CD4-positive, alpha-beta T cell treated with Interleukin-2 at 100 ng/mL for 4 hours (primary cell): ENCODE results near the gene CARHSP1.
"Not testable (repeated sequence)": the region's sequence is repeated elsewhere in the genome, so short reads cannot be mapped to it uniquely, and the experiment has no call there.

Experiments used
- DNase-seq: peaks from one replicate; pipeline ENCODE4 v3.0.0-alpha.2; 2020; ENCODE audit warnings: low spot score

The CARHSP1 gene

GRCh38 chr16:8893426-8893825, 24.6 kb upstream of the CARHSP1 start:
- no peak for DNase-seq

DNA sequence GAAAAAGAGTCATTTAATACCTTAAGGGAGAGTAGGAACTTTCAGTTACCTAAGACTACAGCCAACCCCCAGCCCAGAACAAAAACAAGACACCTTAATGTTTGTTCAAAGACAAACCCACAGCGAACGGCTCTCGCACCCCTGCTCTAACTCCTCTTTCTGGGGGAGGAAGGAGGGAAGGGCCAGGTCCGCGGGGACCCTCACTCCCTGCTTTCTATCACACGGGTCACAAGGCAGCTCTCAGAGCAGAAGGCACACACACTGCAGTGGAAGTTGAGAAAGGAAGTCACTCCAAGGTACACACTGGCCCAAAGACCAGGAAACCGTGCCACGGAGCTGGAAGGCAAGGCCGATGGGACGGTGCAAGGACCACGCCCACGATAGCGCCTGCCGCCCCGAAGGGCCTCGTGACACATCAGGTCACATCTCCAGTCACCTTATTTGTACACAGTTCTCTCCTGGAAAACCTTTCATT, 23.3 kb upstream of the CARHSP1 start:
- no peak for DNase-seq

- no peak for DNase-seq
These were observed 21.7 kb upstream of the CARHSP1 start for GRCh38 chr16:8890549-8890921.

DNA sequence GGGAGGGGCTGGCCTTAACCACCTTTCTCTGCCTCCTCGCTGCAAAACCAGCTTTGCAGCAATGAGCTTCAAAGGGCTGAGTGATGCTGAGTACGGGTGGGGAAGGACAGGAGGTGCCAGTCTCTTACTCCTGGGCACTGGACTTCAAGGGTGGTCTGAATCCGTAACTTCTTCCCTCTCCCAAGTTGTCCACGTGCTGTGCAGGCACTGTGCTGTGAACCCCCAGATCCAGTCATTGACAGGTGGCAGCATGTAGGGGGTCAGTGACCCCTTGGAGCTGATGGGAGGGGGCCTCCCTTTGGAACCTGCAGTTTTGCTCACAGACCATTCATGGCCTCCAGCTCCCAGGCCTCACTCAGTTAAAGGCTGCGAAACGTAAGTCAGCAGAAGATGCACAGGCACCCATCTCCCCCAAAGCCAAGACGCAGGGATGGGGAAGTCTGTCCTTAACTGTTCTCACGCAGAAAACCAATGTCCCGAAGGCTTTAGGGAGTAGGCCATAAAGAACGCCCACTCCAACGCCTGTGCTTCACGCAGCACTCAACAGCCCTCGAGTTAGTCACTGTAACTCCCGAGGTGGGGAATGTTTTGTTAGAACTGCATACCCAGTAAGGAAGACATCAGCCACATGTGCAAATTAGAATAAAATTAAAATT, 21.2 kb upstream of the CARHSP1 start:
- no peak for DNase-seq

DNA sequence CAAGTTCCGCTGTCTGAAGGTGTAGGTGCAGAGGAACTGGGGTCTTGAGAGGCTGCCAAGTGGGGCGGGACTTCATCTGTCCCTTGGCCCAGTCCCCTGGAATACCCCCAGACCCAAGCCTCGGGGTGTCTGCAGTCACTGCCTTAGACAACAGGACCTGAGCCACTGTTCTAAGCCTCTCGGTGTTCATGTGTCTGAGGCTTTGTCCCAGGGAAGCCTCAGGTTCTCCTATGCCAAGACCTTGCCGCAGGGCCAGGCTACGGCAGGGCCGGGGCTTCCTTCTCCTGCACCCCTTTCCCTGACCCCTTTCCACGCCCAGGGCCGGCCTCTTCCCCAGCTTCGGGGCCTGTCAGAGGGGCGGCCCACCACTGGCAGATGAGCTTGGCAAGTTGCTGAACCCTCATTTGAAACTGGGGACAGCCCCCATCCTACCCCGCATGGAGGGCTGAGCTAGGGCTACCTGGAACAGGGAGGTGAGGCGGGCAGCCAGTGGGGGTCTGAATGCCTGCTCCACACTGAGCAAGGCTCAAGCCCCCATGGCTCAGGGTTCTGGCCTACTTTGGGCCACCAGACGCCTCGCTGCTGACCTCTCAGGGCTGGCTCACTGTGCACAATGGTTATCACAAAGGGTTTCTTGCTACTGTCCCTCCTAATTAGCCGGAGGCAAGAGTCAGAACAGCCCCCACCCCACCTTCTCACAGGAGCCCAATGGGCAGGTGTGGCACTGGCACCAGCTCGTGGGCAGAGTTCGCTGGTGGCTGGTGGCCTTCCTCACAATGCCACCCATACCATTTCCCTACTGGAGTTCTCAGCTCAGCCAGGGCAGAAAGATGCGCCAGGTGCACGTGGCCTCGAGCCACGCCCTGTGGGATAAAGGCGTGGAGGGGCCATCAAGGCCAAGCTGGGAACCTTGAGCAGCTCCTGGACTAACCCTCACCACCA, 20.4 kb upstream of the CARHSP1 start:
- no peak for DNase-seq

DNA sequence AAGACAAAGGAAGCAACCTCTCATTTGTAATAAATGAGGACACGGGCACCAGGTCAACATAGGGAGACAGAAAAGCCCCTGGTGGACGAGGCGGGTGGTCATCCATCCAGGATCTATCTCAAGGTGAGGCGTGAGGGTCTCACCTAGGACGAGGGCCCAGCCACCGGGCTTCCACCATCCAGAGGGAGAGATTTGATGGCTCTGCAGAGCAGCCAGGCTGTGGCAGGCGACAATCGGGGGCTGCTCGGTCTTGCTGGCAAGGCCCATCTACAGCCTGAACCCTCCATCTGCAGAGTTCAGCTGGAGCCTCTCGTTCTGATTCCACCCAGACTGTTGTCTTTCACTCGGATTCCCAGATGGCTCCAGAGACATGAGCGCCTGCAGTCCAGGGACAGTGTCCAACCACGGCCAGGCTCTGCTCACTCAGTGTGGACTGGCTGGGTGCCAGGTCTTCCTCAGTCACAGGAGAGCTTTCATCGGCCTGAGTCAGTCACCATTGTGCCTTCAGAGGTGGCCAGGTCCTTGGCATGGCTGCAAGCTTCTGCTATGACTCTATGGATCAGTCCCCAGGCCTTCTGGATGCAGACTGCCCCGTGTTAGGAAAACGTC, 19.2 kb upstream of the CARHSP1 start:
- DNase-seq = no peak

DNA sequence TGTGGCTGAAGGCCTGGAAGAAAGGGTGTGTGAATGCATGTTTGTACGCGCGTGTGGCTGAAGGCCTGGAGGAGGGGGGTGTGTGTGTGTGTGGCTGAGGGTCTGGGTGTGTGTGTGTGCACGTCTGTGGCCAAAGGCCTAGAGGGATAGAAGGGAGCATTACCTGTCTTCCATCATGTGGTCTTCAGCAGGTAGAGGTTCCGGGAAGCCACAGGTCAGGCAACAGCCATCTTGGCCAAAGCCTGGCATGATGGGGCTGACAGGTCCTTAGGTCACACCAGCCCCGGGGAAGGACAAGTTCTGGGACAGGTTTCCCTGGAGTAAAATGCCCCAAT, 18.6 kb upstream of the CARHSP1 start:
- DNase-seq = no peak

DNA sequence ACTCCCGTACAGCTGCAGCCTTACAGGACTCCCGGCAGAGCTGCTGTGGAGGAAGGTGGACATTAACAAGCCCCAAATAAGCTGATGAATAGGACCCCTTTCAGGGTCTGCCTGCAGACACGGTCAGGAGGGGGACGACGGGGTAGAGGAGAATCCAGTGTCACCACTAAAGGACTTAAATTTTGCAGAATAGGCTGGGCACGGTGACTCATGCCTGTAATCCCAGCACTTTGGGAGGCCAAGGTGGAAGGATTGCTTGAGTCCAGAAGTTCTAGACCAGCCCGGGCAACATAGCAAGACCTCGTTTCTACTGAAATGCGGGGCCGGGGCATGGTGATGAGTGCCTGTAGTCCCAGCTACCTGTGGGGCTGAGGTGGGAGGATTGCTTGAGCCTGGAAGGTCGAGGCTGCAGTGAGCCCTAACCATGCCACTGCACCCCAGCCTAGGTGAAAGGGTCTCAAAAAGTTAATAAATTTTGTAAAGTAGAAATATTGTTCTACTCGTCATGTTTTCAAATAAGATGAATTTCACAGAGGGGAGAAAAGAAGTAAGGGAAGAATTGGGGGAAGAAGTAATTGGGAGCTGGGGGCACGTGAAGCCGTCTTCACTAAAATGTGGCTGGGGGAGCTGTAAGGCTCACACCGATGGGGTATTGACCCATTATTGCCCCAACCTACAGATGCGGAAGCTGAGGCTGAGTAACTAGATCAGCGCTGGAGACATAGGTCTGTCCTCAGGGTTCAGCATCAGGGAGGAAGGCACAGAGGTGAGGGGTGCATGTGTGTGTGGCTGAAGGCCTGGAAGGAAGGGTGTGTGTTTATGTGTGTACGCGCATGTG, 18.0 kb upstream of the CARHSP1 start:
- no peak for DNase-seq

DNA sequence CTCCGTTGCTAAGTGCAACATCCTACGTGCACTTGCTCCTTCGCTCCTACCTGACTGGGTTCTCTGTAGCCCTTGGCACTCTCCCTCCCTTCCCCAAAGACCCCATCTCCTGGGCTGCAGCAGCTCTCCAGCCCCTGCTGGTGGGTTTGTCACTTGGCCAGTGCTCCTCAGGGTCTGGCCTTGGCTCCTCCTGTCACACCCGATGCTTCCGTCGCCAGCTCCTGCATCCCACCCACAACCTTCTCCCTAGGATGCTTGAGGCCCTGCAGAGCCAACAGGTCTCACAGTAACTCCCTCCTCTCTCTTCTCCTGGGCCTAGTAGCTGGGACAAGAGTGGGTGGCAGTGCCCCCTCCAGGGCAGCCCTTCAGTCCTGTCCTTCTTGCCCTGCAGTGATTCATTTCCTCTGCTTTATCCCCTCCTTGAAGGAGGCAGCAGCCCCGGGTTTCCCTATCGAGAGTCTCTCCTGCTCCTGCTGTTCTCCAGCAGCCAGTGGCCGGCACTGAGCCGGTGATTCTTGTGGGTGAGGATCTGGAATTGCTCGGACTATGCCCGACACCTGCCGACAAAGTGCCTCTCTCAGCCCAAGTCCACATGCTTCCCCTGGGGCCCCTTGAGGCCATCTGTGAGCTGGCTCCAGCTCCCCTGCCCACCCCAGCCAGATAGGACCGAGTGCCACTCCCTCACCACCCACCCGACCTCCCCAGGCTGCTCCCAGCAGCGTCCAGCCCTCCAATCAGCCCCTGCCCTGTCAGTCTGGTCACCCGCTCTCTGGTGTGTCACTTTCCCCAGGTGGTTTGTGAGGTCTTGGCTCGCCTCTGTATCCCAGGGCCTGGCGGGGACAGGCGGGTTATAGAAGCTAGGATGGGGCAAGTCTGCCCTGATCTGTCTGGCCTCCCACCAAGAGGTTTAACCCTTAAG, 17.1 kb upstream of the CARHSP1 start:
- no peak for DNase-seq

- no peak for DNase-seq
These were observed 14.0 kb upstream of the CARHSP1 start for GRCh38 chr16:8882725-8883377.

GRCh38 chr16:8882041-8882617, 13.3 kb upstream of the CARHSP1 start, which contains the start of gene LITAFD:
Gene LITAFD (plus strand): TSS chr16:8882351. CDS start chr16:8884356, 2,005 bp downstream.
- no peak for DNase-seq

DNA sequence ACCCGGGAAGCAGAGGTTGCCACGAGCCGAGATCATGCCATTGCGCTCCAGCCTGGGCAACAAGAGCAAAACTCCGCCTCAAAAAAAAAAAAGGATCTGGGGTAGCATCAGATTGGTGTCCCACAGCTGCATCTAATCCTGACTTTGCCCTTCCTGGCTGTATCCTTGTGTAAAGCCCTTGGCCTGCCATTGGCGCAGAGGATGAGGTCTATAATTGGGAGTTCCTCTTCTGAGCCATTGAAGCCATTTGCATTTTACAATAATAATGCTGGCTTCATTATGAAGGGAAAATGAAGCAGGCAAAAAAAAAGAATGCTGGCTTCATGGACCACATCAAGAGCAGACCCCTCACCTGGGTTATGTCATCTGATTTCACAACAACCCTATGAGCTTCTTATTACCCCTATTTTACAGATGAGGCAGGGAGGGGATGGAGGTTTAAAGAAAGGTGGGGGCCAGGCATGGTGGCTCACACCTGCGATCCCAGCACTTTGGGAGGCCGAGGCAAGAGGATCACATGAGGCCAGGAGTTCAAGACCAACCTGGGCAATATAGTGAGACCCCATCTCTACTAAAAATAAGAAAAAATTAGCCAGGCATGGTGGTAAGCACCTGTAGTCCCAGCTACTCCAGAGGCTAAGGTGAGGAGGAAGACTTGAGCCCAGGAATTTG, 12.2 kb upstream of the CARHSP1 start:
- no peak for DNase-seq

- no peak for DNase-seq
These were observed 9.7 kb upstream of the CARHSP1 start for GRCh38 chr16:8878523-8878911.

DNA sequence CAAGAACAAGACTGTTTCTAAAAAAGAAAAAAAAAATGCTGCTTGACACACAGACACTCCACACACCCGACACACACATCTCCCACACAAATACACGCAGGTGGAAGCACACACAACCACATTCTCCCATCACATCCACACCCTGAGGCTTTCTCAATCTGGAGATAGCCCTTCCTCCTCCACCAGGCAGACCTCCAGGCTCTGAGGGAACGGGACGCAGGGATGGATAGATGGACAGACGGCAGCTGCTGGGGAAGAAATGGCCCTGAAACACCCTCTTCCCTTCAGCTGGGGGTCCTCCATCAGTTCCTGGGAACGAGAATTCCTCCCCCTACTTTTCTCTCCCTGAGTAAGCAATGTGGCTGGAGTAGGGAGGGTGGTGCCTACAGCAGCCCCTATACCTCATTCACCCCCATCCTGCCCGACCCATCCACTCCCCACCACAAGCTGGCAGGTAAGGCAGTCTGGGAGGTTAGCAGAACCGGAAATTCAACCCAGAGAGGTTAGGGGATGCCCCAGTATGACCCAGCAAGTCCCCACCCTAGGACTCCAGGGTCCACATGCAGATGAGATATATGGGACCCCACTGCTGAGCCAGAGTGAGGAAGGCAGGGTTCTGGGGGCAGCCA, 9.2 kb upstream of the CARHSP1 start:
- DNase-seq = no peak

- DNase-seq = not testable (repeated sequence)
These were observed 6.5 kb upstream of the CARHSP1 start for GRCh38 chr16:8875317-8875716.

DNA sequence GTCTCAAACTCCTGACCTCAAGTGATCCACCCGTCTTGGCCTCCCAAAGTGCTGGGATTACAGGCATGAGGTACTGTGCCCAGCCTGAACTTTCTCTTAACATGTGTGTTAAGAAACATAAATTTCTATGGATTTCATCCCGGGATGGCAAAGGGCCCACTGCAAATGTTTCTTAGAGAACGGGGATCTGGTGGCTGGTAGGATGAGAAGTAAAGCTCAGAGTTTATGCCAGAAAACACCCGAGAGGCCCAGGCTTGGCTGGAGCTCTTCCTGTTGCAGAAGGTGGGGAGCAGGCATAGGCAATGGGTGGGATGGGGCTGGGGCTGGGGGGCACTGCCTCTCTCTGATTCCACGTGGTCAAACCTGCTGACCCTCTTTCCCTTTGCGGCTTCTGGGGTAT, 5.6 kb upstream of the CARHSP1 start:
- no peak for DNase-seq

DNA sequence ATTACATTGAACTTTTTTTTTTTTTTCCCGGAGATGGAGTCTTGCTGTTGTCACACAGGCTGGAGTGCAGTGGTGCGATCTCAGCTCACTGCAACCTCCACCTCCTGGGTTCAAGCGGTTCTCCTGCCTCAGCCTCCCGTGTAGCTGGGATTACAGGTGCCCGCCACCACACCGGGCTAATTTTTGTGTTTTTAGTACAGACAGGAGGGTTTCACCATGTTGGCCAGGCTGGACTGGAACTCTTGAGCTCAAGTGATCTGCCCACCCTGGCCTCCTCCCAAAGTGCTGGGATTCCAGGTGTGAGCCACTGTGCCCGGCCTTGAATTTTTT, 5.0 kb upstream of the CARHSP1 start:
- DNase-seq = not testable (repeated sequence)

GRCh38 chr16:8872967-8873865, 4.4 kb upstream of the CARHSP1 start:
- DNase-seq = no peak
